ENCODE data around the gene ETNK1. TPM values are rescaled to one million over a fixed set of nuclear protein-coding genes. Genes with fewer than 3 reads are reported as not detected.

ETNK1 gene
- total RNA-seq, 1 donor from 2014 or later, result 105 TPM

GRCh38 chr12:22729957-22730443, 105.0 kb downstream of the ETNK1 start:
- H3K4me3 Mint-ChIP-seq, result no peak overlapping the region

GRCh38 chr12:22731236-22731635, 106.3 kb downstream of the ETNK1 start:
- H3K27me3 Mint-ChIP-seq (ENCODE audit: low read depth), result peaks cover 1% of the 10 kb centered on the region
- no peaks in the 10 kb centered on the region for H3K9me3 Mint-ChIP-seq
- H3K4me3 Mint-ChIP-seq, result no peak overlapping the region
- H3K27ac Mint-ChIP-seq, result no peak overlapping the region
- H3K36me3 Mint-ChIP-seq, result no peaks in the 10 kb centered on the region
- TF ChIP-seq CTCF (IDR thresholded peaks at IDR 0.05; ENCODE audit: unreplicated experiment), result no peak
- no peaks in the 10 kb centered on the region for H3K4me1 Mint-ChIP-seq
- DNase-seq (ENCODE audit: low spot score in 2 of 2, unreplicated experiment in 2 of 2), result no peak

More at GRCh38 chr12:22729957-22730443, 105.0 kb downstream of the ETNK1 start:
- Mint-ChIP-seq H3K27ac (no peak overlapping the region), H3K27me3 (ENCODE audit: low read depth) (peaks cover 4% of the 10 kb centered on the region), H3K4me1 (no peaks in the 10 kb centered on the region), H3K9me3 (no peaks in the 10 kb centered on the region), H3K36me3 (no peaks in the 10 kb centered on the region)
- no peak for TF ChIP-seq CTCF (IDR thresholded peaks at IDR 0.05; ENCODE audit: unreplicated experiment)
- DNase-seq (ENCODE audit: low spot score in 2 of 2, unreplicated experiment in 2 of 2), result no peak

GRCh38 chr12:22733756-22734155, 108.8 kb downstream of the ETNK1 start:
- no peak overlapping the region for H3K27ac Mint-ChIP-seq
- no peak for TF ChIP-seq CTCF (IDR thresholded peaks at IDR 0.05; ENCODE audit: unreplicated experiment)

GRCh38 chr12:22738945-22739344, 114.0 kb downstream of the ETNK1 start:
- Mint-ChIP-seq H3K36me3 (no peaks in the 10 kb centered on the region), H3K27ac (no peak overlapping the region), H3K9me3 (no peaks in the 10 kb centered on the region), H3K27me3 (ENCODE audit: low read depth) (no peaks in the 10 kb centered on the region), H3K4me3 (no peak overlapping the region), H3K4me1 (no peaks in the 10 kb centered on the region)
- no peak for TF ChIP-seq CTCF (IDR thresholded peaks at IDR 0.05; ENCODE audit: unreplicated experiment)
- no peak for DNase-seq (ENCODE audit: low spot score in 2 of 2, unreplicated experiment in 2 of 2)

More at GRCh38 chr12:22733756-22734155, 108.8 kb downstream of the ETNK1 start:
- no peak for DNase-seq (ENCODE audit: low spot score in 2 of 2, unreplicated experiment in 2 of 2)
- no peaks in the 10 kb centered on the region for H3K27me3 Mint-ChIP-seq (ENCODE audit: low read depth)
- no peaks in the 10 kb centered on the region for H3K36me3 Mint-ChIP-seq
- no peaks in the 10 kb centered on the region for H3K4me1 Mint-ChIP-seq
- H3K9me3 Mint-ChIP-seq, result no peaks in the 10 kb centered on the region
- no peak overlapping the region for H3K4me3 Mint-ChIP-seq

Other genes with a start within 250 kb of the ETNK1 start
- 44.9 to 48.4 TPM (median 46.0 TPM) in 3 replicates for gene C2CD5, start 80.6 kb upstream of the ETNK1 start, total RNA-seq

All from mesothelial cell of epicardium (in vitro differentiated cells).